Activated B cell treated with CpG ODN at 0.5 μM for 24 hours (primary cell): ENCODE results near the gene SEC63. TPM values are rescaled to one million over a fixed set of nuclear protein-coding genes. Genes with fewer than 3 reads are reported as not detected.
"Not testable (repeated sequence)": the region's sequence is repeated elsewhere in the genome, so short reads cannot be mapped to it uniquely, and the experiment has no call there.

Experiments used
- ATAC-seq: fragments of 200-7000 bp; cut with Tn5 transposase; one replicate; pipeline ENCODE4 v1.10.0; 2021; ENCODE audit warnings: low read depth, mild to moderate bottlenecking, moderate library complexity
- CTCF ChIA-PET: fragments of 350-600 bp; sonication (Branson Sonifier 250); formaldehyde crosslinking; loops from one replicate; lab custom pipeline; 2021; ENCODE audit warnings: antibody characterized with exemption; lab: Charles Lee
- POLR2A ChIA-PET: fragments of 350-600 bp; sonication (Branson Sonifier 250); formaldehyde crosslinking; loops from one replicate; lab custom pipeline; 2021; ENCODE audit warnings: antibody characterized with exemption; lab: Charles Lee
- DNase-seq: peaks from one replicate; pipeline ENCODE4 v3.0.0; 2022
- H3K27ac Mint-ChIP-seq: one replicate; pipeline ENCODE4 v1.8.0; 2020; ENCODE audit warnings: mixed read lengths
- H3K27me3 Mint-ChIP-seq: one replicate; pipeline ENCODE4 v1.8.0; 2021; ENCODE audit warnings: mixed read lengths
- H3K36me3 Mint-ChIP-seq: one replicate; pipeline ENCODE4 v1.8.0; 2021; ENCODE audit warnings: low read depth, mixed read lengths
- H3K4me1 Mint-ChIP-seq: one replicate; pipeline ENCODE4 v1.8.0; 2021; ENCODE audit warnings: mixed read lengths
- H3K4me3 Mint-ChIP-seq: one replicate; pipeline ENCODE4 v1.8.0; 2020; ENCODE audit warnings: mild to moderate bottlenecking, mixed read lengths
- H3K9me3 Mint-ChIP-seq: one replicate; pipeline ENCODE4 v1.8.0; 2020; ENCODE audit warnings: mixed read lengths
- intact Hi-C: fragments of 100-400 bp; cut with micrococcal nuclease; formaldehyde crosslinking; loops from one replicate; pipeline ENCODE4 v1.15.1; 2024
- total RNA-seq: library from RNA; stranded (reverse); gene quantifications from 2 replicates; pipeline ENCODE4 v1.2.3, GENCODE V29; 2022
- TF ChIP-seq, protein P1 (sequence below): fragments of 200-600 bp; IDR thresholded peaks from one replicate; pipeline ENCODE4 v1.8.0; 2022; ENCODE audit warnings: antibody characterized with exemption, mild to moderate bottlenecking

Gene SEC63
- total RNA-seq, 1 donor from 2014 or later, result 64.4 TPM

DNA sequence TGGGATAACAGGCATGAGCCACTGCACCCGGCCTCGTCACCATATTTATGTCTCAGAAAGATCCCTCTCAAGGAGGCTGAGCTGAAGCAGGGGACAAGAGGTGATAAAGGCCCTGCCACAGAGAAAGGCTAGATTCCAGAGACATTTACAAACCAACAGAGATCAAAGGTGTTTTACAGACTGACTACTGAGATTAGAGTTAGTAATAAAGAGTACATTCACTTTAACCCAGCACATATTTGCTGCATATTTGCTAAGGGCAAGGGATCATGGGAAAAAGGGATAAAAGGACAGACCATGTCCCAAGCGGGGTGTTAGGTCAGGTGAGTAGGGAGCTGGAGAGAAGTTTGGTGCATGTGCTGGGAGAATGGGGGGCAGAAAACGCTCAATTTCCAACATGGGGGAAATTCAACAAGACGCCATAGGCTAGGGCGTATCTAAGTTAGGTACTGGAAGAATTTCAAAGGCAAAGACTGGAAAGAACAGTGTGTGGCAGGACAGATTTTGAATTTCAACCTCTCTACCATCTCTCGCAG lies 43.8 kb upstream of the SEC63 start:
- H3K4me3 Mint-ChIP-seq, result no peak overlapping the region
- POLR2A ChIA-PET, result no interaction called here
- no peak overlapping the region for H3K27ac Mint-ChIP-seq
- no peaks in the 10 kb centered on the region for H3K4me1 Mint-ChIP-seq
- no peaks in the 10 kb centered on the region for H3K27me3 Mint-ChIP-seq
- TF ChIP-seq, protein P1, sequence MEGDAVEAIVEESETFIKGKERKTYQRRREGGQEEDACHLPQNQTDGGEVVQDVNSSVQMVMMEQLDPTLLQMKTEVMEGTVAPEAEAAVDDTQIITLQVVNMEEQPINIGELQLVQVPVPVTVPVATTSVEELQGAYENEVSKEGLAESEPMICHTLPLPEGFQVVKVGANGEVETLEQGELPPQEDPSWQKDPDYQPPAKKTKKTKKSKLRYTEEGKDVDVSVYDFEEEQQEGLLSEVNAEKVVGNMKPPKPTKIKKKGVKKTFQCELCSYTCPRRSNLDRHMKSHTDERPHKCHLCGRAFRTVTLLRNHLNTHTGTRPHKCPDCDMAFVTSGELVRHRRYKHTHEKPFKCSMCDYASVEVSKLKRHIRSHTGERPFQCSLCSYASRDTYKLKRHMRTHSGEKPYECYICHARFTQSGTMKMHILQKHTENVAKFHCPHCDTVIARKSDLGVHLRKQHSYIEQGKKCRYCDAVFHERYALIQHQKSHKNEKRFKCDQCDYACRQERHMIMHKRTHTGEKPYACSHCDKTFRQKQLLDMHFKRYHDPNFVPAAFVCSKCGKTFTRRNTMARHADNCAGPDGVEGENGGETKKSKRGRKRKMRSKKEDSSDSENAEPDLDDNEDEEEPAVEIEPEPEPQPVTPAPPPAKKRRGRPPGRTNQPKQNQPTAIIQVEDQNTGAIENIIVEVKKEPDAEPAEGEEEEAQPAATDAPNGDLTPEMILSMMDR, result no peak
- intact Hi-C loops, result no loop called here
- CTCF ChIA-PET, result no interaction called here
- ATAC-seq, result no peak
- no peaks in the 10 kb centered on the region for H3K9me3 Mint-ChIP-seq
- H3K36me3 Mint-ChIP-seq, result no peaks in the 10 kb centered on the region
- no peak for DNase-seq

DNA sequence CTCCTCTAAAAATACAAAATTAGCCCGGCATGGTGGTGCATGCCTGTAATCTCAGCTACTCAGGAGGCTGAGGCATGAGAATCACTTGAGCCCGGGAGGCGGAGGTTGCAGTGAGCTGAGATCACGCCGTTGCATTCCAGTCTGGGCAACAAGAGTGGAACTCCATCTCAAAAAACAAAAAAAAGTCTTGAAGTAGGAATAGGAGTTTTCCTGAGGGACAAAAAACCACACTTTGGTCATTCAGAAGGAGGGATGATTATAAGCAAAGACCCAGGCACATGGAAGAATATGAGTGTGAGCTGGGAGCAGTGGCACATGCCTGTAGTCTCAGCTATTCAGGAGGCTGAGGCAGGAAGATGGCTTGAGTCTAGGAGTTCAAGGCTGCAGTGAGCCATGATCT lies 42.3 kb upstream of the SEC63 start:
- H3K4me1 Mint-ChIP-seq, intact Hi-C loops, H3K9me3 Mint-ChIP-seq, H3K36me3 Mint-ChIP-seq, ATAC-seq, POLR2A ChIA-PET, DNase-seq, CTCF ChIA-PET, H3K27me3 Mint-ChIP-seq, H3K4me3 Mint-ChIP-seq, H3K27ac Mint-ChIP-seq: not testable (repeated sequence)

DNA sequence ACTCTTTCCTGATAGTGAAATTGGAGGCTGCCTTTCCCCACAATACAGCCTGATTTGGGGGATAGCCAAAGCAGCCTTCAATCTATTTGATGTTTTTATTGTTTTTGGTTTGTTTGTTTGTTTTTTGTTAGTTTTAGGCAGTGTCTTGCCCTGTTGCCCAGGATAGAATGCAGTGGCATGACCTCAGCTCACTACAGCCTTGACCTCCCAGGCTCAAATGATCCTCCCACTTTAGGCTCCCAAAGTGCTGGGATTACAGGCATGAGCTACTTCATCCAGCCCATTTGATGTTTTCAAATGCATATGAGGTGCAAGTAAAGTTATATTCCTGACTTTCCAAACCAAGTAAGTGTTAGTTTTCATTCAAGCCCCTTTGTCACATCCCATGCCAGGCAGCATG lies 41.3 kb upstream of the SEC63 start:
- TF ChIP-seq, protein P1, result no peak
- ATAC-seq, result no peak
- Mint-ChIP-seq H3K9me3 (no peaks in the 10 kb centered on the region), H3K36me3 (no peaks in the 10 kb centered on the region), H3K4me1 (no peaks in the 10 kb centered on the region), H3K4me3 (no peak overlapping the region), H3K27me3 (no peaks in the 10 kb centered on the region), H3K27ac (no peak overlapping the region)
- DNase-seq, result no peak
- CTCF ChIA-PET, result no interaction called here
- intact Hi-C loops, result no loop called here
- POLR2A ChIA-PET, result no interaction called here

DNA sequence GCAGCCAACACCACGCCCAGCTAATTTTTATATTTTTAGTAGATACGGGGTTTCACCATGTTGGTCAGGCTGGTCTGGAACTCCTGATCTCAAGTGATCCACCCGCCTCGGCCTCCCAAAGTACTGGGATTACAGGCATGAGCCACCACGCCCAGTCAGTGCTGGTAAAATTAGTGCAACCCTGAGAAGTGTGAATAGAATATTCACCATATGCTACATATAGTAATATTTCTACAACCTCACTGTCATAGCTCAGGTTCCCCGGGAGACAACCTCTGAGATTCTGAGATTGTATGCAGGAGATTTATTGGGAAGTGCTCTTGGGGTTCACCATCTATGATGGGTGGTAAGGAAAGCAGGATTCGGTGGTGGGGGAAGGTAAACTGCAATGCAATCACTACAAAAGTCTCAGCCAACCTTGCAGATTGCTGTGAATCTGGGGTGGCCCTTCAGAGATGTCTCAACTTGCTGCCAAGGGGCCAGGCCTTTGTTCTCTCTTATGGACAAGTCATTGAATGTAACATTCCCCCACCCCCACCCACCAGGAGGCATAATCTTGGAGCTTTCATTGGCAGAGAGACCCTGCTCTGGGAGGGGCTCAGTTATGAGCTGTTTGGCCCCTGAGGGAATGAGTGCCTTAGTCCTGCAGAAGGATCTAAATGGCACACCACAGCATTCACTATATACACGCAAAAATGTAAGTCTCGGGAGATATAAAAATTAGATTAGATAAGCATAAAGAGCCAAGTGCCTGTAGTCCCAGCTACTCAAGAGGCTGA lies 34.0 kb upstream of the SEC63 start:
- no peak overlapping the region for H3K27ac Mint-ChIP-seq

DNA sequence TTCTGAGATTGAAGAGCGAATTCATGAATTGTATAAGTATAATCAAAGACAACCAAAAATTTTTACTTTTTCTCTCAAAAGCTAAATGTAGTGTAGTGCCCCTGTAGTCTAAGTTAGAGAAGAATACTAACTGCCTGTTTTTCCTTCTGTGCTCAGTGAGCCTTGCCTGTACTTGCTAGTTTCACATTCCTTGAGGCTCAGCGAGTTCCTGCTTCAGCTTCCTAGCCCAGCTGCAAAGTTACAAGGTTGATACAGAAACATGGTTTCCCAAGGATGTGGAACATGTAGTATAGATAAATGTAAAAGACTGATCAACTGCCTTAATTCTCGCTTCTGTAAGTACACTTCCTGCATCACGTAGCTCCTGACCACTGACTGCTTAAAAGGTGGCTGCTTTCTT lies 33.1 kb upstream of the SEC63 start:
- intact Hi-C loops, result no loop called here
- CTCF ChIA-PET, result no interaction called here
- Mint-ChIP-seq H3K36me3 (no peaks in the 10 kb centered on the region), H3K27me3 (peaks cover 2% of the 10 kb centered on the region), H3K4me1 (peaks cover 5% of the 10 kb centered on the region), H3K4me3 (no peak overlapping the region), H3K27ac (no peak overlapping the region), H3K9me3 (no peaks in the 10 kb centered on the region)
- POLR2A ChIA-PET, result no interaction called here
- no peak for DNase-seq
- no peak for ATAC-seq
- TF ChIP-seq, protein P1, result no peak

More for the DNA sequence above, 34.0 kb upstream of the SEC63 start:
- peaks cover 5% of the 10 kb centered on the region for H3K4me1 Mint-ChIP-seq
- TF ChIP-seq, protein P1, result no peak
- POLR2A ChIA-PET, result no interaction called here
- intact Hi-C loops, result no loop called here
- no peak for DNase-seq
- CTCF ChIA-PET, result no interaction called here
- no peaks in the 10 kb centered on the region for H3K36me3 Mint-ChIP-seq
- no peak overlapping the region for H3K4me3 Mint-ChIP-seq
- no peak for ATAC-seq
- H3K27me3 Mint-ChIP-seq, result peaks cover 2% of the 10 kb centered on the region
- H3K9me3 Mint-ChIP-seq, result no peaks in the 10 kb centered on the region

DNA sequence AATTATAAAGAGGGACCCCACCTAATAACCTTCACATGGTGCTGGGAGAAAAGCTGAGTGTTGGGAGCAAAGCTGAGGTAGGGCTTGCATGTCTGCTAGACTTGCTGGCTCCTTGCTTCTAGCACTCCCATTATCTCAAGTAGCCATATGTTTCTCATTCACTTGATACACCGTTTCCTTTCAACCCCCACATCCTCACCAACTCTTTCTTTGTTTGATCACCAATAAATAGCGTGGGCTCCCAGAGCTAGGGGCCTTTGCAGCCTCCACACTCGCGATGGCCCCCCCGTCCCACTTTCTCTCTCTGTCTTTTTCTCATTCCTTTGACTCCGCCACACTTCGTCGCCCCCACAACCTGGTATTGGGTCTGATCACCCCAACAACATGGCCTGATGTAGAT lies 32.6 kb upstream of the SEC63 start:
- H3K27me3 Mint-ChIP-seq, CTCF ChIA-PET, H3K9me3 Mint-ChIP-seq, H3K4me1 Mint-ChIP-seq, DNase-seq, H3K27ac Mint-ChIP-seq, intact Hi-C loops, H3K36me3 Mint-ChIP-seq, POLR2A ChIA-PET, H3K4me3 Mint-ChIP-seq, ATAC-seq: not testable (repeated sequence)
